SU-DHL-6 (cell line): Measurements from ENCODE around the gene RABGGTA.
"Not testable (repeated sequence)": the region's sequence is repeated elsewhere in the genome, so short reads cannot be mapped to it uniquely, and the experiment has no call there.

ENCODE experiments used
- CTCF ChIP-seq: fragments of 200-600 bp; sonication (generic); IDR thresholded peaks from one replicate; pipeline ENCODE4 v1.5.1; 2017; ENCODE audit warnings: antibody characterized with exemption, mild to moderate bottlenecking, low read length, moderate library complexity; ENCODE audit not compliant: insufficient read depth, poor library complexity, severe bottlenecking
- EZH2phosphoT487 ChIP-seq: fragments of 200-600 bp; sonication (generic), shearing (Covaris generic); conservative IDR thresholded peaks from 2 replicates; pipeline ENCODE4 v1.6.1; 2018; ENCODE audit warnings: mild to moderate bottlenecking, antibody characterized with exemption, low read length, moderate library complexity, mixed read lengths

- TF ChIP-seq CTCF, EZH2phosphoT487: not testable (repeated sequence)
These were observed 48.4 kb downstream of the RABGGTA start for GRCh38 chr14:24222987-24223386.
